B cell (primary cell): ENCODE measurements around the gene TBC1D22A. TPM values are rescaled to one million over a fixed set of nuclear protein-coding genes. Genes with fewer than 3 reads are reported as not detected.

Source experiments
- ATAC-seq: fragments of 200-7000 bp; cut with Tn5 transposase; one replicate; pipeline ENCODE4 v1.10.0; 2021; ENCODE audit warnings: low read depth, mild to moderate bottlenecking, moderate number of reproducible peaks, moderate library complexity
- CTCF ChIA-PET: fragments of 350-600 bp; sonication (Branson Sonifier 250); formaldehyde crosslinking; loops from one replicate; lab custom pipeline; 2021; ENCODE audit warnings: antibody characterized with exemption, inconsistent platforms; lab: Charles Lee
- POLR2A ChIA-PET: fragments of 350-600 bp; sonication (Branson Sonifier 250); formaldehyde crosslinking; loops from one replicate; lab custom pipeline; 2021; ENCODE audit warnings: antibody characterized with exemption; lab: Charles Lee
- DNase-seq: peaks from one replicate; pipeline ENCODE4 v3.0.0; 2013
- H2AFZ ChIP-seq: 2 replicates; pipeline ENCODE4 v1.6.1; 2012; ENCODE audit warnings: mild to moderate bottlenecking, low read depth, low read length; ENCODE audit not compliant: insufficient read depth, poor library complexity, severe bottlenecking
- H3K27ac ChIP-seq, 2 donors: 1 replicate in 1 of 2; 2 replicates in 1 of 2; pipeline ENCODE4 v1.5.1; 2012 to 2013; ENCODE audit warnings: low read length in 2 of 2, mild to moderate bottlenecking in 2 of 2, moderate library complexity in 1 of 2
- H3K27me3 ChIP-seq, 4 experiments: fragments of 200-600 bp in 1 of 4; sonication (generic) in 1 of 4; replicated peaks in 1 of 4; 1 replicate in 2 of 4; 2 replicates in 2 of 4; pipeline versions ENCODE4 v1.6.1 to v1.7.0; 2013 to 2016; ENCODE audit warnings: low read length in 3 of 4, mild to moderate bottlenecking in 2 of 4, mixed read lengths in 1 of 4, moderate library complexity in 1 of 4; ENCODE audit not compliant: insufficient read depth in 4 of 4, control insufficient read depth in 3 of 4; ENCODE audit errors: control extremely low read depth in 1 of 4
- H3K36me3 ChIP-seq, 2 experiments: replicated peaks in 1 of 2; 1 replicate in 1 of 2; 2 replicates in 1 of 2; pipeline versions ENCODE4 v1.6.1 to v1.7.1; 2013; ENCODE audit warnings: low read length in 1 of 2; ENCODE audit not compliant: insufficient read depth in 2 of 2, control insufficient read depth in 1 of 2; ENCODE audit errors: control extremely low read depth in 1 of 2, extremely low read depth in 1 of 2
- H3K4me1 ChIP-seq, 2 donors: fragments of 200-600 bp in 1 of 2; sonication (generic) in 1 of 2; 1 replicate in 1 of 2; 2 replicates in 1 of 2; pipeline versions ENCODE4 v1.5.1 to v1.6.1; 2013 to 2017; ENCODE audit warnings: low read length in 2 of 2; ENCODE audit not compliant: control insufficient read depth in 2 of 2, insufficient read depth in 2 of 2
- H3K4me2 ChIP-seq: replicated peaks from 2 replicates; pipeline ENCODE3; 2012; ENCODE audit warnings: mild to moderate bottlenecking, low read depth, low read length; ENCODE audit not compliant: poor library complexity, severe bottlenecking
- H3K4me3 ChIP-seq, 5 experiments: fragments of 200-600 bp in 1 of 5; sonication (generic) in 1 of 5; 1 replicate in 3 of 5; 2 replicates in 2 of 5; pipeline versions ENCODE4 v1.5.1 to v1.7.0; 2011 to 2016; ENCODE audit warnings: low read length in 4 of 5, mild to moderate bottlenecking in 4 of 5, low read depth in 2 of 5, control low read depth in 1 of 5, moderate library complexity in 1 of 5; ENCODE audit not compliant: insufficient read depth in 1 of 5; ENCODE audit errors: control extremely low read depth in 1 of 5, extremely low read depth in 1 of 5
- H3K79me2 ChIP-seq: fragments of 200-600 bp; sonication (generic); one replicate; pipeline ENCODE4 v1.6.0; 2016; ENCODE audit warnings: low read length; ENCODE audit not compliant: control insufficient read depth, insufficient read depth
- H3K9ac ChIP-seq: fragments of 200-600 bp; sonication (generic); 2 replicates; pipeline ENCODE4 v1.6.1; 2017; ENCODE audit warnings: mild to moderate bottlenecking, low read length, moderate library complexity
- H3K9me3 ChIP-seq, 3 donors: one replicate each; pipeline versions ENCODE4 v1.6.1 to v1.7.1; 2013; ENCODE audit warnings: low read length in 2 of 3; ENCODE audit not compliant: control insufficient read depth in 2 of 3, insufficient read depth in 1 of 3; ENCODE audit errors: control extremely low read depth in 1 of 3
- H4K20me1 ChIP-seq: 2 replicates; pipeline ENCODE4 v1.6.0; 2012; ENCODE audit warnings: mild to moderate bottlenecking, low read length; ENCODE audit not compliant: insufficient read depth, control insufficient read depth, poor library complexity, severe bottlenecking
- H3K27ac Mint-ChIP-seq: one replicate; pipeline ENCODE4 v1.8.0; 2021; ENCODE audit warnings: mixed read lengths
- H3K27me3 Mint-ChIP-seq: one replicate; pipeline ENCODE4 v1.8.0; 2021; ENCODE audit warnings: mixed read lengths
- H3K4me1 Mint-ChIP-seq: one replicate; pipeline ENCODE4 v1.8.0; 2021; ENCODE audit warnings: mixed read lengths
- H3K4me3 Mint-ChIP-seq: one replicate; pipeline ENCODE4 v1.8.0; 2021; ENCODE audit warnings: mixed read lengths
- H3K9me3 Mint-ChIP-seq: one replicate; pipeline ENCODE4 v1.8.0; 2022; ENCODE audit warnings: mixed read lengths; ENCODE audit not compliant: insufficient read depth
- EZH2 ChIP-seq: IDR thresholded peaks from 2 replicates; pipeline ENCODE4 v1.6.1; 2012; ENCODE audit warnings: borderline replicate concordance, low read depth, mild to moderate bottlenecking, moderate library complexity, low read length; ENCODE audit not compliant: insufficient read depth, poor library complexity, severe bottlenecking
- WGBS: methylation state at CpG from one replicate; pipeline ENCODE4 v1.1.5; 2013; ENCODE audit warnings: missing lambda C conversion rate; ENCODE audit not compliant: insufficient coverage; 5-methylcytosine and 5-hydroxymethylcytosine counted together
- intact Hi-C: fragments of 100-400 bp; cut with micrococcal nuclease; formaldehyde crosslinking; loops from one replicate; pipeline ENCODE4 v1.10.0; 2022
- polyA plus RNA-seq: library from polyadenylated mRNA; depleted of rRNA; stranded (reverse); fragments of >200 nt; gene quantifications from 2 replicates; pipeline ENCODE4 v1.2.3, GENCODE V29; 2012
- total RNA-seq, 2 donors: library from RNA; stranded (reverse); fragments of 120-200 nt in 1 of 2; gene quantifications; 1 replicate in 1 of 2; 2 replicates in 1 of 2; pipeline versions ENCODE4 v1.2.3 to v1.2.4, GENCODE V29; 2013 to 2022
- TF ChIP-seq, protein P1 (sequence below): fragments of 200-600 bp; IDR thresholded peaks from one replicate; pipeline ENCODE4 v1.8.0; 2022; ENCODE audit warnings: antibody characterized with exemption, mild to moderate bottlenecking

Gene TBC1D22A
- total and polyA plus RNA-seq, 2 donors (not counting 1 experiment from before 2014, with no cell fraction given): 73.8 to 128 TPM

DNA sequence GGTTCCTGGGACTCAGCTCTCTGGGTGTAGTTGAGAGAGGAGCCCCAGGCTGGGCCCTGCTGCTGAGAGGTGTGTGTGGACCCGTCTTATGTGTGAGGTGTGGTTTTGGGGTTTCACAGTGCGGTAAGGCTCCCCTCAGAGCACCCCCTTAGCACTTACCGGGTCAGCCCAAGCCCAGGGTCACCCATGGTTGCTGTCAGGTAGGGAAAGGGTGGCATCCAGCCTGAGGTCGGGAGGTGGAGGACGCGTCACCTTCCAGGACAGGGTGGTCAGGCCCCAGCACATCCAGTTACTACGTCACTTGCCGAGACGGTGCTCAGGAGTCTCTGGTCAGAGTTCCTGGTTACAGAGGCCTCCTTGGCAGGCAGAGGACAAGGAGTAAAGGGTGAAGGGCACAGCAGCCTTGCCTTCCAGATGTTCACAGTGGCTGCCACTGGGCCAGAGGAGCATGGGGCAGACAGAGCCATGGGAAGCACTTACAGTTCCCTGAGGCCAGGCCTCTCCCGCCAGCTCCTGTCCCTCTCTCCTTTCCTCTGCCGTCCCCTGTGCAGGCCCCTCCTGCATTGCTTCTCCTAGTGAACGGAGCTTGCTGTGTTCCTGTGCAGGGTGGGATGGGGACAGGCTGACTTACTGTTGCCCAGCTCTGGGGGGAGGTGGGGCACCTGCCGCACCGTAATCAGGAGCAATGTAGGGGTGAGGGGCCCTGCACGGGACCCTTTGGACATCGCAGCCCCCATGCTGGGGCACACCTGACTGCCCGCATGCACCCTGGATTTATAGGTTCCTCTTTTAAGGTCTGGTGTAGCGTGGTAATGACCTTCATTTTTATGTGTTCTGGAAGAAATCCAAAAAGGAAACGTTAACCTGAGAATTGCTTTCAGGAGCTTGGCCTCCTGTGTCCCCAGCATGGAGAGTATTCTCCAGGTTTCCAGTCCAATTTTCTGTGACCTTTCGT lies 285.9 kb downstream of the TBC1D22A start:
- ATAC-seq: no peak
- Mint-ChIP-seq H3K4me3 (no peak overlapping the region), H3K27me3 (no peaks in the 10 kb centered on the region), H3K9me3 (no peaks in the 10 kb centered on the region), H3K4me1 (peaks cover 39% of the 10 kb centered on the region), H3K27ac (no peak overlapping the region)
- no peak overlapping the region for H2AFZ ChIP-seq
- H3K27me3 ChIP-seq: no peaks in the 10 kb centered on the region
- H3K9me3 ChIP-seq: no peaks in the 10 kb centered on the region
- DNase-seq: no peak
- peaks cover 99% of the 10 kb centered on the region for H4K20me1 ChIP-seq
- ChIA-PET CTCF (no interaction called here), POLR2A (no interaction called here)
- intact Hi-C loops: no loop called here
- peaks cover 94% of the 10 kb centered on the region for H3K79me2 ChIP-seq
- H3K27ac ChIP-seq: no peak overlapping the region
- H3K4me1 ChIP-seq: peaks cover 0 to 12% of the 10 kb centered on the region in 2 donors
- H3K36me3 ChIP-seq: peaks cover 0 to 20% of the 10 kb centered on the region in 2 experiments
- H3K4me3 ChIP-seq: no peak overlapping the region
- 77% methylated on average over 17 of the region's 20 CpGs for WGBS
- no peak overlapping the region for H3K4me2 ChIP-seq
- H3K9ac ChIP-seq: no peak overlapping the region
- TF ChIP-seq EZH2: no peak
- TF ChIP-seq, protein P1, sequence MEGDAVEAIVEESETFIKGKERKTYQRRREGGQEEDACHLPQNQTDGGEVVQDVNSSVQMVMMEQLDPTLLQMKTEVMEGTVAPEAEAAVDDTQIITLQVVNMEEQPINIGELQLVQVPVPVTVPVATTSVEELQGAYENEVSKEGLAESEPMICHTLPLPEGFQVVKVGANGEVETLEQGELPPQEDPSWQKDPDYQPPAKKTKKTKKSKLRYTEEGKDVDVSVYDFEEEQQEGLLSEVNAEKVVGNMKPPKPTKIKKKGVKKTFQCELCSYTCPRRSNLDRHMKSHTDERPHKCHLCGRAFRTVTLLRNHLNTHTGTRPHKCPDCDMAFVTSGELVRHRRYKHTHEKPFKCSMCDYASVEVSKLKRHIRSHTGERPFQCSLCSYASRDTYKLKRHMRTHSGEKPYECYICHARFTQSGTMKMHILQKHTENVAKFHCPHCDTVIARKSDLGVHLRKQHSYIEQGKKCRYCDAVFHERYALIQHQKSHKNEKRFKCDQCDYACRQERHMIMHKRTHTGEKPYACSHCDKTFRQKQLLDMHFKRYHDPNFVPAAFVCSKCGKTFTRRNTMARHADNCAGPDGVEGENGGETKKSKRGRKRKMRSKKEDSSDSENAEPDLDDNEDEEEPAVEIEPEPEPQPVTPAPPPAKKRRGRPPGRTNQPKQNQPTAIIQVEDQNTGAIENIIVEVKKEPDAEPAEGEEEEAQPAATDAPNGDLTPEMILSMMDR: no peak

- Mint-ChIP-seq H3K27ac (no peak overlapping the region), H3K9me3 (no peaks in the 10 kb centered on the region), H3K4me1 (peaks cover 32% of the 10 kb centered on the region), H3K4me3 (no peak overlapping the region), H3K27me3 (no peaks in the 10 kb centered on the region)
- POLR2A ChIA-PET: no interaction called here
- CTCF ChIA-PET: no interaction called here
- ATAC-seq (no peak), DNase-seq (no peak)
- TF ChIP-seq EZH2: no peak
- TF ChIP-seq, protein P1: no peak
- H3K4me1 ChIP-seq: peaks cover 0 to 12% of the 10 kb centered on the region in 2 donors
- no peak overlapping the region for H2AFZ ChIP-seq
- intact Hi-C loops: no loop called here
- WGBS: 85% methylated on average over 14 of the region's 17 CpGs
- no peak overlapping the region for H3K9ac ChIP-seq
- peaks cover 94% of the 10 kb centered on the region for H3K79me2 ChIP-seq
- H3K4me2 ChIP-seq: no peak overlapping the region
- no peaks in the 10 kb centered on the region for H3K27me3 ChIP-seq
- H3K27ac ChIP-seq: no peak overlapping the region
- peaks cover 0 to 25% of the 10 kb centered on the region in 2 experiments for H3K36me3 ChIP-seq
- no peak overlapping the region for H3K4me3 ChIP-seq
- H3K9me3 ChIP-seq: no peaks in the 10 kb centered on the region
- H4K20me1 ChIP-seq: peaks cover 99% of the 10 kb centered on the region
Observed at GRCh38 chr22:47049078-47049624, 286.7 kb downstream of the TBC1D22A start.
